SK-N-MC (cell line): ENCODE data around the gene DYNC2H1.

Source experiments
- DNase-seq: peaks from one replicate; pipeline ENCODE4 v3.0.0-alpha.2; 2011; ENCODE audit warnings: low read depth, low spot score
- H3K27ac ChIP-seq: fragments of 200-600 bp; sonication (generic); 2 replicates; pipeline ENCODE4 v1.5.1; 2016; ENCODE audit warnings: mixed run types
- H3K36me3 ChIP-seq: fragments of 200-600 bp; sonication (generic); 2 replicates; pipeline ENCODE4 v1.6.1; 2017; ENCODE audit warnings: antibody characterized with exemption, low read length, mixed read lengths; ENCODE audit not compliant: insufficient read depth
- H3K4me3 ChIP-seq: fragments of 200-600 bp; sonication (generic); 2 replicates; pipeline ENCODE4 v1.5.1; 2016
- H3K9ac ChIP-seq: fragments of 200-600 bp; sonication (generic); 2 replicates; pipeline ENCODE4 v1.8.0; 2017; ENCODE audit warnings: mixed run types, mixed read lengths; ENCODE audit not compliant: insufficient read length
- H3K9me3 ChIP-seq: fragments of 200-600 bp; sonication (generic); 2 replicates; pipeline ENCODE4 v1.6.1; 2017; ENCODE audit warnings: low read depth, mild to moderate bottlenecking, antibody characterized with exemption, low read length, moderate library complexity, mixed read lengths
- EZH2 ChIP-seq: fragments of 200-600 bp; sonication (generic); IDR thresholded peaks from one replicate; pipeline ENCODE4 v1.6.1; 2017; ENCODE audit warnings: antibody characterized with exemption
- FOXP2 ChIP-seq: optimal IDR thresholded peaks from 2 replicates; pipeline ENCODE3; 2011; ENCODE audit warnings: mild to moderate bottlenecking, moderate library complexity; ENCODE audit not compliant: insufficient read depth; ENCODE audit errors: extremely low read length, control extremely low read depth
- POLR2AphosphoS5 ChIP-seq: IDR thresholded peaks from 2 replicates; pipeline ENCODE4 v1.6.1; 2012; ENCODE audit warnings: mild to moderate bottlenecking, low read depth, low read length, borderline replicate concordance

Gene DYNC2H1

DNA sequence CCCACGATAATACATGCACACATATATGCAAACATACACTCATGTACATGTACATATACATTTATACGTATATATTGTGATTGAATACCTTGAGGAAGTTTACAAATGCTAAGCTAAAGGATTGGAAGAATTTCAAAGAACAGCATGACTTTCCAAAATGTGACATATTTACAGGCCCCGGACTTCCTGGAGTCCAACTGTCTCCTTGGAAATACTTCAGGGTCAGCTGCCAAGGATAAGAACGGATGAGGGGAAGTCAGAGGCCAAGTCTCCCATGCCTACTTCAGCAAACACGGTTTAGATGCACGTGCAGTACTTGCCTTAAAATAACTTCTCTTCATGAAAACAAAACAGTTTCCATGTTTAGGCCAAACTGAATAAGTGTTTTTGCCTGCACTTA, 213.6 kb downstream of the DYNC2H1 start:
- Histone ChIP-seq H3K9me3 (no peaks in the 10 kb centered on the region), H3K36me3 (peaks cover 19% of the 10 kb centered on the region), H3K4me3 (no peak overlapping the region), H3K27ac (no peak overlapping the region), H3K9ac (no peak overlapping the region)
- no peak for TF ChIP-seq FOXP2
- no peak for TF ChIP-seq EZH2
- no peak for TF ChIP-seq POLR2AphosphoS5
- no peak for DNase-seq

DNA sequence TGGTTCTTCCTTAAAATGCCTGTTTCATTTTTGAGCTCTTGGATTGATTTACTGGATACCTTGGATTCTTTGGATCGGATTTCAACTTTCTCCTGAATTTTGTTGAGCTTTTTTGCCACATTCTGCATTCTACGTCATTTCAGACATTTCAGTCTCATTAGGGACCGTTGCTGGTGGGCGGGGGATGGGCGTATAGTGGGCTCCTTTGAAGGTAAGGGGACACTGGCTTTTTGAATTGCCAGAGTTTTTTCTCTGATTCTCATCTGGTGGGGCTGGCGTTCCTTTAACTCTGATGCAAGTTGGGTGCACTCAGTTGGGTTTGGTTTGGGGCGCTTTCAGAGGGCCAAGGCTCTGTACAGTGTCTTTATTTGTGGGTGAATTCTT, 216.5 kb downstream of the DYNC2H1 start:
- no peak overlapping the region for H3K9ac ChIP-seq
- peak overlapping the region; percentile 40 for H3K4me3 ChIP-seq
- no peak overlapping the region for H3K27ac ChIP-seq
- no peak for DNase-seq
- H3K9me3 ChIP-seq, result no peaks in the 10 kb centered on the region
- TF ChIP-seq FOXP2 (no peak), EZH2 (no peak), POLR2AphosphoS5 (no peak)
- peaks cover 19% of the 10 kb centered on the region for H3K36me3 ChIP-seq

DNA sequence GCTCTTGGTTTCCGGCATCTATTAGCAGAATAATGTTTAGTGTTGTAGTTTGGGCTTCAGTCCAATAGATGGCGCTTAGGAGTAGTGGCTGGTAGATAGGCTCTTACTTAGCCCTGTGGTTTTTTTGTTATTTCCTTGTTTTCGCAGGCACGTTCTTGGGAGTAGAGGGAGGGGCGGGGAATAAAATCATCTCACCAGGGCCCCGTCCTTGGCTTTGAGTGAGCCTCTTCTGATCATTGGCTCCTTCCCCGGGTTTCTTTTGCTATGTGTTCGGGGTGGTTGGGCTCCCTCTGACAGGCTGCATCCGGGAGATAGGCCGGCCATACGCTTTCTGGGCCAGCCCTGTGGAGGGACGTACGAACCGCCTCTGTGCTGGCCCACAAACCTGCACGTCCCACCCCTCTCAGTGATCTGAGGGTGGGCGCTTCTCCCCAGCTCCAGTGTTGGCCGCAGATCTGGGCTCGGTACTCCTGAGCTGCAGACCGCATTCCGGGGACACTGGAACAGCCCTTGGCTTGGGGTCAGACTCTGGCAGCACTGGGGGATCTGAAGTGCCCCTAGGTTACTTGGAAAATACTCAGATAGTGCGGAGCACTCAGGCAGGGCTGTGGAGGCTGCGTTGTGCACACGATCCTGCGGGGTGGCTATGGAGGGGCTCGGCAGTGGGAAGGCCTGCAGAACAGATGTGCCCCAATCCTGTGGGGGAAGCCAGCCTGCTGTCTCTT, 217.0 kb downstream of the DYNC2H1 start:
- TF ChIP-seq POLR2AphosphoS5 (no peak), FOXP2 (no peak), EZH2 (no peak)
- Histone ChIP-seq H3K4me3 (peak overlapping the region; percentile 40), H3K27ac (no peak overlapping the region), H3K36me3 (peaks cover 17% of the 10 kb centered on the region), H3K9ac (no peak overlapping the region), H3K9me3 (no peaks in the 10 kb centered on the region)
- DNase-seq, result peak; percentile 75

DNA sequence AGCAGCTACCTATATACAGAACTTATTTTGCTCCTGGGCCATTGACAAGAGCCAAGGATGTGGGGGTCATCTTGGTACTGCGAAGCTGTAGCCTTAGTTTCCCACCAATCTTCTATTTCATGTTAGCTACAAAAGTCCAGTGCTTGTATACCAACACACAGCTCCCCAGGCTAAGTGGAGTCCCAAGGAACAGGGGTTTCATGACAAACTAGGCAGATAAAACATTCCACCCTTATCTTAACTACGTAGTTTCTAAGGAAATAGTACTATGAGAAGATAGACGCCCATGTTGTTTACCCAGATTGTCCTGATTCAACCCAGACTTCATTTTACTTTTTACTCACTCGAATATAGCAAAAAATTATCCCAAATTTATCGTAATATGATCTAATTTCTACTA, 218.5 kb downstream of the DYNC2H1 start:
- no peak overlapping the region for H3K27ac ChIP-seq
- no peak for DNase-seq
- no peaks in the 10 kb centered on the region for H3K9me3 ChIP-seq
- H3K4me3 ChIP-seq, result no peak overlapping the region
- peaks cover 16% of the 10 kb centered on the region for H3K36me3 ChIP-seq
- no peak overlapping the region for H3K9ac ChIP-seq
- TF ChIP-seq FOXP2, result no peak
- no peak for TF ChIP-seq EZH2
- no peak for TF ChIP-seq POLR2AphosphoS5

DNA sequence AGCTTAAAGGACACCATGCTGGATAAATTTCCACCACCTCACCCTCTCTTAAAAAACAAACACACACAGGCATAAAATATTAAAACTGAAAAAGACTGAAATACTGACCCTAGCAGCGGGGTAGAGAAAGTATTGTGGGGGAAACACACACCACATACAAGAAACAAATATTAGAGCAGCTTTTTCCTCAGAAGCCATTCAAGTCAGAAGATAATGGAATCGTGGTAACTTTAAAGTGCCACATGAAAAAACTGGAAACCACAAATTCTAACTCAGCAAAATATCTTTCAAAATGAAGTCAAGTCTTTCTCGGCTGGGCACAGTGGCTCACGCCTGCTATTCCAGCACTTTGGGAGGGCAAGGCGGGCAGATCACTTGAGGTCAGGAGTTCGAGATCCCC, 223.2 kb downstream of the DYNC2H1 start:
- no peak for DNase-seq
- TF ChIP-seq FOXP2 (no peak), EZH2 (no peak), POLR2AphosphoS5 (no peak)
- H3K4me3 ChIP-seq, result no peak overlapping the region; the same call in 1 of the 2 replicates
- no peak overlapping the region for H3K9ac ChIP-seq
- H3K36me3 ChIP-seq, result no peaks in the 10 kb centered on the region; the same call in 1 of the 2 replicates
- H3K27ac ChIP-seq, result peak overlapping the region; percentile 72; the same call in 1 of the 2 replicates
- H3K9me3 ChIP-seq, result no peaks in the 10 kb centered on the region

DNA sequence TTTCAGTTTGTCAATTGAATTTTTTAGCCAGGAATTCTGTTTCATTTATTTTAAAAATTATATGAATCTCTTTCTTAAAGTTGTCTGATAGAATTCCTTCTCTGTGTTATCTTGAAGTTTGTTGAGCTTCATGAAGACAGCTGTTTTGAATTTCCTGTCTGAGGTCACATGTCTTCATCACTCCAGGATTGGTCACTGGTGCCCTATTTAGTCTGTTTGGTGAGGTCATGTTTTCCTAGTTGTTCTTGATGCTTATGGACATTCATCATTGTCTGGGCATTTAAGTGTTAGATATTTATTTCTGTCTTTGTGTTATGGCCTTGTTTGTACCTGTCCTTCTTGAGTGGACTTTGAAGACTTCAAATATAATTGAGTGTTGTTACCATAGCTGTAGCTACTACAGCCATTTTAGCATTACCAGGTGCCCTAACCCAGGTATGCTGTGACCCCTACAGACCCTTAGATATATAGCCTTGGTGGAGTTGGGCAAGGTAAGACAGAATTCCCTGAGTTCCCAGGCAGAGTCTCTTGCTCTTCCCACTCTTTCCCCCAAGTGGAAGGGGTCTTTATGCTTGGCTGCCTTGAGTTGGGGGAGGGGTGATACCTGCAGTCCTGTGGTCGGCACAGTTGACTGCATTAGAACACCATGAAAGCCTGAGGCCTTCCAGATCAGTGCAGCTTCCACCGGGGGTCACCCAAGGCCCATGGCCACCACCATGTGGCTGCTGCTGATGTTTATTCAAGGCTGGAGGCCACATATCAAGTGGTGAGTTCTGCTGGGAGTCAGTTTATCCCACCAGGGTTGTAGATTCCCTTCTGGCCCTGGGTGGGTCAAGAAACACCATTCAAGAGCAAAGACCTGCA, 229.6 kb downstream of the DYNC2H1 start:
- Histone ChIP-seq H3K27ac (no peak overlapping the region), H3K36me3 (no peaks in the 10 kb centered on the region; the same call in 1 of the 2 replicates), H3K9ac (no peak overlapping the region), H3K9me3 (no peaks in the 10 kb centered on the region), H3K4me3 (no peak overlapping the region)
- TF ChIP-seq FOXP2 (no peak), POLR2AphosphoS5 (no peak), EZH2 (no peak)
- no peak for DNase-seq

DNA sequence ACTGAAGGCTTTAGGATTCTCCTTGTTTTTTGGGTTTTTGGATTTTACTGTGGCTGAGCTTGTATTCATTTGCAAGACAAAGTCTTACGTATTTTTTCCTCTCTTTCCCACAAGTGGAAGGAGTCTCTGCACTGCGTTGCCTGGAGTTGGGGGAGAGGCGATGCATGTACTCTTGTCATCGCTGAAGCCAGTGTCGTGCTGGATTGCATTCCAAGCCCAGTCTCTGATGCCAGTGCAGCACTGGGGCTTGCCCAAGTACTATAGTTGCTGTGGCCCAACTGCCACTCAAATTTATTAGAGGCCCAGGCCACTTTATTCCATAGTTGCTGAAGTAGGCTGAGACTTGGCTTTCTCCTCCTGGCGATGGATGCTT, 230.2 kb downstream of the DYNC2H1 start:
- Histone ChIP-seq H3K27ac (no peak overlapping the region), H3K36me3 (no peaks in the 10 kb centered on the region; the same call in 1 of the 2 replicates), H3K9me3 (no peaks in the 10 kb centered on the region), H3K9ac (no peak overlapping the region), H3K4me3 (no peak overlapping the region)
- DNase-seq, result no peak
- TF ChIP-seq FOXP2 (no peak), POLR2AphosphoS5 (no peak), EZH2 (no peak)

DNA sequence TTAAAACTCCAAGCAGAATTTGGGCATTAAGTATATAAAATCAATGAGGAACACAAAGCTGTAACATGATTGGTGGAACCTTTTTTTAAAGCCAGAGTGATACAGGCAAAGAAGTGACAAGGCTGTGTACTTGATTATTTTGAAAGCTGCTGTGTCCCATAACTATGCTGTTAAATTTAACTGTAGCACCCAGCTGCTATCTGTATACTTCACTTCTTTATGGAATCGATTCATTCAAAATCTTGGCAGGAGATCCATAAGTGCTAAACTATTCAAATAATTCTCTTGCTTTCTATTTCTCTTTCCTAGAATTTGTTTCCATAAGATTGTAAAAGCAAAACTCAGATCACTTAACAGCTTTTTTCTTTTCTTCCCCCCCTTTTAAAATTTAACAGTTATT, 231.7 kb downstream of the DYNC2H1 start:
- Histone ChIP-seq H3K9me3 (no peaks in the 10 kb centered on the region), H3K36me3 (no peaks in the 10 kb centered on the region; the same call in 1 of the 2 replicates), H3K4me3 (no peak overlapping the region), H3K27ac (no peak overlapping the region), H3K9ac (no peak overlapping the region)
- no peak for DNase-seq
- no peak for TF ChIP-seq EZH2
